HCT116 (cell line): Measurements from ENCODE around the gene TUBB4A. TPM values are rescaled to one million over a fixed set of nuclear protein-coding genes. Genes with fewer than 3 reads are reported as not detected.

ENCODE experiments used
- ATAC-seq: fragments of 200-7000 bp; cut with Tn5 transposase; 2 replicates; pipeline ENCODE4 v1.9.1; 2020; ENCODE audit warnings: mild to moderate bottlenecking, moderate library complexity
- BruUV-seq: library from RNA; stranded (reverse); fragments of 400-500 nt; replicated peaks from 2 replicates; lab custom pipeline; 2021; lab: Mats Ljungman, UMichigan
- CTCF ChIA-PET: fragments of 300-600 bp; sonication (Branson Sonifier 250); formaldehyde crosslinking; loops from one replicate; lab custom pipeline; 2021; ENCODE audit warnings: antibody characterized with exemption; lab: Charles Lee
- POLR2A ChIA-PET: fragments of 300-600, 350-600 bp; sonication (Branson Sonifier 250); formaldehyde crosslinking; loops from one replicate; lab custom pipeline; 2021; ENCODE audit warnings: antibody characterized with exemption; lab: Charles Lee
- RAD21 ChIA-PET, 2 experiments: fragments of 300-600 bp; sonication (Branson Sonifier 250); formaldehyde crosslinking; loops; one replicate each; lab custom pipeline; 2023; ENCODE audit warnings: low total read pairs in 2 of 2; ENCODE audit not compliant: uncharacterized antibody in 2 of 2, unreplicated experiment in 2 of 2, low non-redundant PET in 1 of 2; lab: Charles Lee
- DNase-seq: peaks from one replicate; pipeline ENCODE4 v3.0.0-alpha.2; 2010; ENCODE audit warnings: low read depth, low spot score
- H2AFZ ChIP-seq: fragments of 200-600 bp; shearing (Covaris generic), sonication (generic); 2 replicates; pipeline ENCODE4 v1.6.1; 2017; ENCODE audit warnings: low read depth, mixed run types, mixed read lengths, antibody characterized with exemption, low read length; ENCODE audit not compliant: poor library complexity, severe bottlenecking
- H3K27ac ChIP-seq: 2 replicates; pipeline ENCODE4 v1.5.1; 2012; ENCODE audit warnings: low read depth, low read length
- H3K27me3 ChIP-seq: fragments of 200-600 bp; sonication (generic); 2 replicates; pipeline ENCODE4 v1.6.1; 2016; ENCODE audit warnings: mixed run types, low read length, mixed read lengths; ENCODE audit not compliant: insufficient read depth
- H3K36me3 ChIP-seq, 2 experiments: fragments of 200-500 bp in 1 of 2; fragments of 200-600 bp in 1 of 2; sonication (Bioruptor generic) in 1 of 2; sonication (generic) in 1 of 2; 2 replicates each; pipeline versions ENCODE4 v1.5.1 to v1.6.1; 2014 to 2016; ENCODE audit warnings: low read length in 2 of 2, inconsistent platforms in 1 of 2, mixed read lengths in 1 of 2, mixed run types in 1 of 2; ENCODE audit not compliant: insufficient read depth in 2 of 2, control insufficient read depth in 1 of 2
- H3K4me1 ChIP-seq, 2 experiments: fragments of 200-600 bp in 1 of 2; sonication (generic) in 1 of 2; 2 replicates each; pipeline versions ENCODE4 v1.5.1 to v1.6.1; 2012 to 2017; ENCODE audit warnings: low read length in 2 of 2, inconsistent platforms in 1 of 2, mild to moderate bottlenecking in 1 of 2, mixed read lengths in 1 of 2, mixed run types in 1 of 2, moderate library complexity in 1 of 2; ENCODE audit not compliant: insufficient read depth in 2 of 2, control insufficient read depth in 1 of 2
- H3K4me2 ChIP-seq: fragments of 200-600 bp; sonication (generic); 2 replicates; pipeline ENCODE4 v1.6.1; 2017; ENCODE audit warnings: mixed run types, low read length, mixed read lengths
- H3K4me3 ChIP-seq, 2 experiments: fragments of 200-600 bp in 1 of 2; sonication (generic) in 1 of 2; replicated peaks in 1 of 2; 2 replicates each; pipeline ENCODE4 v1.5.1; 2011 to 2016; ENCODE audit warnings: low read length in 2 of 2, control low read depth in 1 of 2, low read depth in 1 of 2, mild to moderate bottlenecking in 1 of 2, mixed read lengths in 1 of 2, mixed run types in 1 of 2
- H3K79me2 ChIP-seq: fragments of 200-600 bp; sonication (generic); 2 replicates; pipeline ENCODE4 v1.6.1; 2017; ENCODE audit warnings: mild to moderate bottlenecking, mixed run types, low read length, moderate library complexity, mixed read lengths; ENCODE audit not compliant: insufficient read depth
- H3K9ac ChIP-seq: fragments of 200-600 bp; sonication (generic); 2 replicates; pipeline ENCODE4 v1.6.1; 2016; ENCODE audit warnings: low read length, mixed read lengths
- H3K9me2 ChIP-seq: fragments of 200-600 bp; sonication (generic), shearing (Covaris generic); 2 replicates; pipeline ENCODE4 v1.6.1; 2017; ENCODE audit warnings: mixed run types, mild to moderate bottlenecking, moderate library complexity; ENCODE audit not compliant: insufficient read depth
- H3K9me3 ChIP-seq, 2 experiments: fragments of 200-500 bp in 1 of 2; fragments of 200-600 bp in 1 of 2; sonication (Bioruptor generic) in 1 of 2; sonication (generic) in 1 of 2; 2 replicates each; pipeline ENCODE4 v1.6.1; 2014 to 2017; ENCODE audit warnings: low read length in 2 of 2, mixed read lengths in 2 of 2, inconsistent platforms in 1 of 2, low read depth in 1 of 2, mild to moderate bottlenecking in 1 of 2, mixed run types in 1 of 2, moderate library complexity in 1 of 2; ENCODE audit not compliant: control insufficient read depth in 1 of 2, insufficient read depth in 1 of 2
- H4K20me1 ChIP-seq: fragments of 200-600 bp; sonication (generic), shearing (Covaris generic); 2 replicates; pipeline ENCODE4 v1.6.1; 2017; ENCODE audit warnings: mixed run types, mild to moderate bottlenecking, moderate library complexity; ENCODE audit not compliant: insufficient read depth
- ELF1 ChIP-seq: IDR thresholded peaks from 2 replicates; pipeline ENCODE4 v1.6.1; 2012; ENCODE audit warnings: low read depth, borderline replicate concordance
- JUND ChIP-seq: IDR thresholded peaks from 2 replicates; pipeline ENCODE4 v1.6.1; 2012
- POLR2AphosphoS5 ChIP-seq: IDR thresholded peaks from 2 replicates; pipeline ENCODE4 v1.6.1; 2011; ENCODE audit warnings: mild to moderate bottlenecking, low read depth, low read length, moderate library complexity
- RAD21 ChIP-seq: IDR thresholded peaks from 2 replicates; pipeline ENCODE4 v1.6.1; 2012; ENCODE audit warnings: low read depth, mild to moderate bottlenecking
- SIN3A ChIP-seq: IDR thresholded peaks from 2 replicates; pipeline ENCODE4 v1.6.1; 2012; ENCODE audit warnings: low read depth
- SRF ChIP-seq: IDR thresholded peaks from 2 replicates; pipeline ENCODE4 v1.6.1; 2012; ENCODE audit warnings: low read depth
- TCF7L2 ChIP-seq: IDR thresholded peaks from 2 replicates; pipeline ENCODE4 v1.7.0; 2011; ENCODE audit warnings: borderline replicate concordance, inconsistent platforms; ENCODE audit not compliant: insufficient read depth, insufficient read length; ENCODE audit errors: extremely low read depth
- YY1 ChIP-seq: IDR thresholded peaks from 2 replicates; pipeline ENCODE4 v1.6.1; 2011; ENCODE audit warnings: low read length, low read depth, moderate library complexity, mild to moderate bottlenecking; ENCODE audit not compliant: insufficient replicate concordance; ENCODE audit errors: extremely low read depth
- ZBTB33 ChIP-seq: IDR thresholded peaks from 2 replicates; pipeline ENCODE4 v1.6.1; 2011; ENCODE audit warnings: mild to moderate bottlenecking, low read length, moderate library complexity; ENCODE audit not compliant: insufficient replicate concordance; ENCODE audit errors: extremely low read depth
- intact Hi-C: fragments of 100-400 bp; cut with micrococcal nuclease; formaldehyde crosslinking; loops from 2 replicates; pipeline ENCODE4 v1.10.0; 2022
- total RNA-seq: library from RNA; stranded (reverse); gene quantifications from one replicate; pipeline ENCODE4 v1.2.1, GENCODE V29; 2021; ENCODE audit not compliant: unreplicated experiment

Gene TUBB4A
- total RNA-seq, 1 experiment from 2014 or later = 32.5 TPM

GRCh38 chr19:6473647-6474046 lies 28.5 kb downstream of the TUBB4A start:
- no peak overlapping the region for H3K4me3 ChIP-seq
- DNase-seq (no peak), ATAC-seq (no peak)
- intact Hi-C loops = no loop called here
- H3K36me3 ChIP-seq = no peaks in the 10 kb centered on the region
- no TSS peak for BruUV-seq
- peaks cover 8 to 27% of the 10 kb centered on the region in 2 experiments for H3K4me1 ChIP-seq
- no peak overlapping the region for H3K27ac ChIP-seq
- CTCF ChIA-PET = no interaction called here
- H3K9me3 ChIP-seq = no peaks in the 10 kb centered on the region
- H3K79me2 ChIP-seq = no peaks in the 10 kb centered on the region
- no peaks in the 10 kb centered on the region for H3K9me2 ChIP-seq
- H2AFZ ChIP-seq = no peak overlapping the region
- TF ChIP-seq ZBTB33 = no peak
- no peak for TF ChIP-seq SIN3A
- no peak for TF ChIP-seq ELF1
- TF ChIP-seq TCF7L2 = no peak
- TF ChIP-seq SRF = no peak
- no peak for TF ChIP-seq JUND
- no peak for TF ChIP-seq POLR2AphosphoS5
- TF ChIP-seq YY1 = no peak
- TF ChIP-seq RAD21 = no peak
- H4K20me1 ChIP-seq = no peaks in the 10 kb centered on the region
- RAD21 ChIA-PET = no interaction called here
- H3K27me3 ChIP-seq = no peaks in the 10 kb centered on the region
- H3K9ac ChIP-seq = no peak overlapping the region
- POLR2A ChIA-PET = no interaction called here
- no peak overlapping the region for H3K4me2 ChIP-seq
